ENCODE measurements around the gene U2AF1L4.

U2AF1L4 gene, protein sequence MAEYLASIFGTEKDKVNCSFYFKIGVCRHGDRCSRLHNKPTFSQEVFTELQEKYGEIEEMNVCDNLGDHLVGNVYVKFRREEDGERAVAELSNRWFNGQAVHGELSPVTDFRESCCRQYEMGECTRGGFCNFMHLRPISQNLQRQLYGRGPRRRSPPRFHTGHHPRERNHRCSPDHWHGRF

DNA sequence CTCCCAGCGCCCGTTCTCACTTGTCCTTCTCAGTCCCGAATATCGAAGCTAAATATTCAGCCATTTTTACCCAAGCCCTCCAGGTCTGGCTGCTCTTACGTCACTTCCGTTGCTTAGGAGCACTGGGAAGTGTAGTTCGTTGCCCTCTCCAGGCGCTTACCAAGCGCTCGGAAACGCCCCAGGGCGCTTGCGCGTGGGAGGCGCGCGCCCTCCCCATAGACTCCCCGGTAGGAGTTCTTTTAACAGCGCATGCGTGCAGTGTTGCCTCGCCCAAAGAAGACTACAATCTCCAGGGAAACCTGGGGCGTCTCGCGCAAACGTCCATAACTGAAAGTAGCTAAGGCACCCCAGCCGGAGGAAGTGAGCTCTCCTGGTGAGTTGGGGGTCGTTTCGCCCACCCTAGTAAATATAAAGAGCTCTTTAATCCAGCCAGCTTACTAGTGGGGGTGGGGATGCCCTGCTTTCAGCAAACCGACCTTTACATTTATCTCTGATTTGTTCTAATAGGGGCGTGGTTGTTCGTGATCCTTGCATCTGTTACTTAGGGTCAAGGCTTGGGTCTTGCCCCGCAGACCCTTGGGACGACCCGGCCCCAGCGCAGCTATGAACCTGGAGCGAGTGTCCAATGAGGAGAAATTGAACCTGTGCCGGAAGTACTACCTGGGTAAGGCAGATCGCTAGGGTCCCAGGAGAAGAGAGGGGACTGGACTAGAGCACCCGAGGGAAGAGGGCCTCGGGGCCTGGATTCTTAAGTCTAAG is at the start of gene U2AF1L4, which contains the start of gene PSENEN:
U2AF1L4 (minus strand) TSS at position 91 of the 759 bp plus-strand sequence; CDS start at position 64, 27 bp downstream.
PSENEN (plus strand) TSS at position 324 of the 759 bp plus-strand sequence; CDS start at position 604, 280 bp downstream.
- peak; percentile 96 for DNase-seq (ENCODE audit: low spot score)

DNA sequence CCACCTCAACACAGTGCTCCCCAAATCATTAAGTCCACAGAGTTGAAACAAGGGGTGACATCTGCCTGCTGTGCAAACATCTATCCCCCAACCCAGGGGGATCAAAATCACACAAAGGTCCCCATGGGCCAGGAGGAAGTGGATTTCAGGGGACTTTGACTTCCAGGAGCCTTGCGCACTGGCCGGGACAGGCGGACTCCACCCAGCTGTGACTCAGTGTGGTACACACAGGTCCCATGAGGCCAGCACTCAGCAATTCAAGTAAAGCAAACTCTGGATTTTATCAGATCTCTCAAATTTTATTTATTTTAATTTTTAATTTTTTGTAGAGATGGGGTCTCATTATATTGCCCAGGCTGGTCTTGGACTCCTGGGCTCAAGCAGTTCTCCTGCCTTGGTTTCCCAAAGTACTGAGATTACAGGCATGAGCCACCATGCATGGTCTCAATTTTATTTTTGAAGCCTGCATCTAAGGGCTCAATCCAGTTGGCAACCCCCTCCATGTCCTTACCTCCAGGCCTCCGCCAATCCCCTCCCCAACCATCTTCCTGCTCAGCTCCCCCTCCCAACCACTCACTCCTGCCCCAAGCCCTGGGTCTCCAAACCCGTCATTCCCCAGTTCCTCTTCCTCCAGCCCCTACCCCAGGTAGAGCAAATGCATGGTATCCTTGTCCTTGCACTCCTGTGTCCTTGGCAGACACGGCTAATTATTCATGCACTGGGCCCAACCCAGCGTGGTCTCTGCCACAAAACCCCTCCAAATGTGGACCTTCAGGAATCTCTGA is 48.4 kb upstream of the U2AF1L4 start:
- peak; percentile 79 for DNase-seq (ENCODE audit: low spot score)

DNA sequence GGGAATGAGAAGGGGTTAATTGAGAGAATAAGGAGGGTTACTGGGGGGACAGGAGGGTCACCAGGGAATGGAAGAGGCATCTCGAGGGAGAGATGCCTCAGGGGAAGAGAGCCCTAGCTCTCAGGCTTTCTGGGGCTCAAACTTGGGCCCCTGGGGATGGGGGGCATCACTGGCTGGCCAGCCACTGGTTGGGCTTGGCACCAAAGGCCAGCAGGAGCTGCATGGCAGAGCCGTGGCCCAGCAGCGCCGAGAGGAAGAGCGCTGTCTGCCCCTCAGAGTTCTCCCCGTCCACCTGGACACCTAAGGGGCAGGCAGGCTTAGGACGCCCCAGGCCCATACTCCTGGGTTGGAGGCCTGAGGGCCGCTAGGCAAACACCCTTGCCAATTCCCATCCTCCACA is 47.7 kb upstream of the U2AF1L4 start:
- DNase-seq (ENCODE audit: low spot score): no peak

DNA sequence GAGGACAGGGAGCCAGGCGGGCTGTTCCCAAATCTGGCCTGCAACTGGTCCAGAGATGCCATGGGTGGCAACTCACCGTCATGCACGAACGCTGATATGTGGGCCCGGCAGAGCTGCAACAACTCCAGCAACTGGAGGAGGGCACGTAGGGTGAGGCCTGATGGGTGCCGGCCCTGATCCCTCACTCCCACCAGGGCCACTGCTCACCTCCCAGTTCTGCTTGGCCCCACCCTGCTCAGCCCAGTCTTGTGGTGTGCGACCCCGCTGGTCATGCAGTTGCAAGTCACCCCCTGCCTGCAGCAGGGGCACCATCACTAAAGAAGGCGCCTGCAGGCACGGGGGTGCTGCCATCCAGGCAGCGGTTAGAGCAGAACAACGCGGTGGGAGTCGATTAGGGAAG is 47.1 kb upstream of the U2AF1L4 start:
- DNase-seq (ENCODE audit: low spot score): no peak

DNA sequence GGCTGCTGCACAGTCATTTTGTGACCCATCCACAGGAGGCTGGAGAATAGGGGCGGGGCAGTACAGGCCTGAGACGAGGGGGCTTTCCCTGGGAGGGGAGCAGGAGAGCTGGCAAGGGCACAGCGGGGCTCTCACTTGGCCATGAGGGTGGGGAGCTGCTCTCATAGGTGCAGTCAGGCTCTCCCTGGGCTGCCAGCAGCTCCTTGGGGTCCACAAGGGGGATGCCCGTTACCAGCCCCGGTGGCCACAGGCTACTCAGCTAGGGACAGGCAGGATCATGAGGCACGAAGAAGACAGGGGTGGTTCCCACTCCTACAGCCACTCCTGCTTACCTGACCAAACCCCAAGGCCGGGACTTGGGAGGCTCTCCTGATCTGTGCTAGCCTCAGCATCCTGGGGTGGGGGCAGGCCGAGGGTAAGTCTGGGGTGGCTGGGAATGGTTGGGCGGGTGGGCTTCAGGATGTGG is 46.6 kb upstream of the U2AF1L4 start:
- no peak for DNase-seq (ENCODE audit: low spot score)

DNA sequence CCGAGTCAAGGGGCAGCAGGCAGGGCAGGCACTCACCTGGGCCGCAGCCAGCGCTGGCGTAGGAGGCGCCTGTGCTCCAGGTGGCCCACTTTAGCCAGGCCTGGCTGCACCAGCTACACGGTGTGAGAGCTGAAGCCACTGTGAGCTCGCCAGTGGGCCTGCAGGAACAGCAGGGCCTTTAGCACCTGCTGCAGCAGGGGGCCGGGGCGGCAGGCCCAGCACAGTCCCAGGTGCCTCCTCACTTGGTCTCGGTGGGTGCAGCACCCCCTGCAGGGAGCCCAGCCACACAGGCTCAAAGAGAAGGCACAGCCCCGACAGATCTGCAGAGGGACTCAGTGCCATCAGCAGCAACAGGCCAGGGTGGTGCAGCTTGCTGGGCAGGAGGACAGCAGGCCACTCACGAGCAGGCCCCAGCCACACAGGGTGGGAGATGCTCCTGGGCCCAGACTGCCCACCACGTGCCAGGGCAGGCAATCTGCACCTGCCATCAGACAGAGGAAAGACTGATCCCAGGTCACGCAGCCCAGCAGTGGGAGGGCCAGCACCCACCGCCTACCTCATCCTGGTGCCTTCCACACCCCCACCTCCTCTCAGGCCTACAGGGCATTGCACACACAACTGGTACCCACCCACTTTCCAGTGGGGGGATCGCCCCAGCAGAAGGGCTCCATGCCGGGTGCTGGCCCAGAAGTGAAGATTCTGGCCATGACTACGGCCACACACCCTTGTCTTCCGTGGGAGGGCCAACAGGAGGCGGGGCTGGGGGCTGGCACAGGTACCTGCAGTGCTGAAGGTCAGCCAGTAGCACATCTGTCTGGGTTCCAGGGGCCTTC is 46.0 kb upstream of the U2AF1L4 start:
- DNase-seq (ENCODE audit: low spot score): no peak

DNA sequence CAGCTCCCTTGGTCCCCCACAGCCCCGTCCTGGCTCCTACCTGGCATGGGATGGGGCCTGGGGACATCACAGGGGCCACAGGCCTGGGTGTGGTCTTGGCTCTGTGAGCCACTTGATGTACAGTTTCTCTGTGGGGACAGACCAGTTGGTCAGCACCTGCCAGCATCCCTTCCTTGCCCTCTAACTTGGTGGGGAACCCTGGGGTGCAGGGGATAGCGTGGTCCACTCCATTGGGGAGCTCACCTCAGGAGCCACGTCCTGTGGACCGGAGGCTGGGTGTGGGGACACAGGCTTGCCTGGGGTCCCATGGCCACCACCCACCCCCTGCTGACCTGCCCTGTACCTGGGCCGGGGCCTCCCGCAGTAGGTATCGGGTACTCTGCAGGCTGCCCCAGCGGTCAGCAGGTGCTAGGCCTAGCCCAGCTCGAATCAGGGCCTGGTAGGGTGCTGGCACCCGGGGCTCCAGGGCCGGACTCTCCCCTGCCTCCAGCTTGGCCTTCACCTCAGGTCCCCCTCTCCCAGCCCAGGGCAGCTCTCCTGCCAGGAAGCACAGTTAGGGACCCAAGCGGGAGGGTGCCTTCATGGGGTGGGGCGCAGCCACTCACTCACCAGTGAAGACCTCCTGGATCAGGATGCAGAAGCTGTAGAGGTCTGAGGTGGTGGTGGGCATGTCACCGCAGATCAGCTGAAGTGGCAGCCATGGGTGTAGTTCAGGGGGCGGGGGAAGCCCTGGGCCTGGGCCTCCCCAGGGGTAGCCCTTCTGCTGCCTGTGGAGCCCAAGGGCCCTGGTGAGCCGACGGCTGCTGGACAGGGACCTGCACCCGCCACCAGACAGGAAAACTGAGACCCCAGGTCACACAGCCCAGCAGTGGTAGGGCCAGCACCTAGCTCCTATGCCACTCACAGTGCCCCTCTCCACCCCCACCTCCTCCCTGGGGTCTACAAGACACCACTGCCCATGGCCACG is 45.0 kb upstream of the U2AF1L4 start:
- no peak for DNase-seq (ENCODE audit: low spot score)

DNA sequence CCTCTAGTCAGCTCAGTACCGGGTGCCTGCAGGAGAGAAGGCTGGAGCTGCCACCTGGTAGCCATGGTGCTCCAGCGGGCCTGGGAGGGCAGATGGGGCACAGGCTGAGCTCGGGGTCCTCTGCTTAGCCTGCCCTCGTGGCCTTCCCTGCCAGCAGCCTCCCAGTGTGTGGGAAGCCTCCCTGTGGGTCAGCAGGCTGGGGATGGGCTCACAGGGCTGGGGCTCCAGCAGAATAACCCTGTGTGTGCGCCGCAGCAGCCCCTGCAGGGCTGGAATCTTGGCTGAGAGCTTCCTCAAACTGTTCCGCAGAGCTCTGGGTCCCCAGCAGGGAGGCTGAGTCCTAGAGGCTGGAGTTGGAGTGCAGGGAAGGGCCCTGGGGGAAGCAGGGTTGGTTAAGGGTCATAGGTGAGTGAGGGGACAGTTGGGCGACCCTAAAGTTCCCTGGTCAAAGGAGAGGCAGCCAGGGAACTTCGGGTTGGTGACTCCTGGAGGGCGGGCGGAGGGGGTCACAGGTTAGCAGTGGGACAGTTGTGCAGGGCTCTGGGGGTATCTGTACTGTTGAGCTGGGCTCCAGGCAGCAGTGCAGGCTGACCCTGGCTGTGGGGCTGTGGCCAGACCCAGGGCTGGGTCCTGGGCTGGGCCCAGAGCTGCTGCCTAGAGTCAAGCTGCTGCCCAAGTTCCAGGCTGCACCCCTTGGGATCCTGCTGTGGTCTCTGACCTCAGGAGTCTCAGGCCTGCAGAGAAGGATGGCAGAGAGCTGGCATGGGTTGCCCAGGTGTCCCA is 44.2 kb upstream of the U2AF1L4 start:
- DNase-seq (ENCODE audit: low spot score): no peak

DNA sequence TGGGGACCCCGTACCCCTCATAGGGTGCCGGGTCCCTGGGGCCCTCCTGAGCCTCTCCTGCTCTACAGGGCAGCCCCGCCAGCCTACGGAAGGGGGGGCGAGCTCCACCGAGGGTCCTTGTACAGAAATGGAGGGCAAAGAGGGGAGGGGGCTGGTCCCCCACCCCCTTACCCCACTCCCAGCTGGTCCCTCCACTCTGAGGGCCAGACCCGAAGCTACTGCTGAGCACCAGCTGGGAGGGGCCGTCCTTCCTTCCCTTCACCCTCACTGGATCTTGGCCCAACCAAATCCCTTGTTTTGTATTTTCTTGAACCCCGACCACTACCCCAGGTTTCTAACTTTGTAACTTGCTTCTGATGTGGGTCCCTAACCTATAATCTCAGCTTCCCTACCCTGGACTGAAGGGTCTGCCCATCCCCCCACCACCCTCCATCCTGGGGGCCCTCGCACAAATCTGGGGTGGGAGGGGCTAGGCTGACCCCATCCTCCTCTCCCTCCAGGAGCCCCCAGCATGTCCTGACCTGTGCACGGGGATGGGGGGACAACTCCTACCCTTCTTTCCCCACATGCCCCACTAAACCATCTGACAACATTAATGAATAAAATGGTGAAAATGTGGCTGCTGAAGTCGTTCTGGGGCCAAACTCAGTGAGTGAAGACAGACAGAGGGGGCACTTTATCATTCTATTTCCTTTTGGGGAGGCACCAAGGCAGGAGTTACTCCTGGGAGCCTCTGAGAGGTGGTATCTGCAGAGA is 43.2 kb upstream of the U2AF1L4 start:
- DNase-seq (ENCODE audit: low spot score): no peak

DNA sequence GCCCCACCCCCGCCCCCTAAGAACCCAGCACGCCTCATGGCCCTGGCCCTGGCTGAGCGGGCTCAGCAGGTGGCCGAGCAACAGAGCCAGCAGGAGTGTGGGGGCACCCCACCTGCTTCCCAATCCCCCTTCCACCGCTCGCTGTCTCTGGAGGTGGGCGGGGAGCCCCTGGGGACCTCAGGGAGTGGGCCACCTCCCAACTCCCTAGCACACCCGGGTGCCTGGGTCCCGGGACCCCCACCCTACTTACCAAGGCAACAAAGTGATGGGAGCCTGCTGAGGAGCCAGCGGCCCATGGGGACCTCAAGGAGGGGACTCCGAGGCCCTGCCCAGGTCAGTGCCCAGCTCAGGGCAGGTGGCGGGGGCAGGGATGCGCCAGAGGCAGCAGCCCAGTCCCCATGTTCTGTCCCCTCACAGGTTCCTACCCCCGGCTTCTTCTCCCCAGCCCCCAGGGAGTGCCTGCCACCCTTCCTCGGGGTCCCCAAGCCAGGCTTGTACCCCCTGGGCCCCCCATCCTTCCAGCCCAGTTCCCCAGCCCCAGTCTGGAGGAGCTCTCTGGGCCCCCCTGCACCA is 42.1 kb upstream of the U2AF1L4 start:
- DNase-seq (ENCODE audit: low spot score): no peak

DNA sequence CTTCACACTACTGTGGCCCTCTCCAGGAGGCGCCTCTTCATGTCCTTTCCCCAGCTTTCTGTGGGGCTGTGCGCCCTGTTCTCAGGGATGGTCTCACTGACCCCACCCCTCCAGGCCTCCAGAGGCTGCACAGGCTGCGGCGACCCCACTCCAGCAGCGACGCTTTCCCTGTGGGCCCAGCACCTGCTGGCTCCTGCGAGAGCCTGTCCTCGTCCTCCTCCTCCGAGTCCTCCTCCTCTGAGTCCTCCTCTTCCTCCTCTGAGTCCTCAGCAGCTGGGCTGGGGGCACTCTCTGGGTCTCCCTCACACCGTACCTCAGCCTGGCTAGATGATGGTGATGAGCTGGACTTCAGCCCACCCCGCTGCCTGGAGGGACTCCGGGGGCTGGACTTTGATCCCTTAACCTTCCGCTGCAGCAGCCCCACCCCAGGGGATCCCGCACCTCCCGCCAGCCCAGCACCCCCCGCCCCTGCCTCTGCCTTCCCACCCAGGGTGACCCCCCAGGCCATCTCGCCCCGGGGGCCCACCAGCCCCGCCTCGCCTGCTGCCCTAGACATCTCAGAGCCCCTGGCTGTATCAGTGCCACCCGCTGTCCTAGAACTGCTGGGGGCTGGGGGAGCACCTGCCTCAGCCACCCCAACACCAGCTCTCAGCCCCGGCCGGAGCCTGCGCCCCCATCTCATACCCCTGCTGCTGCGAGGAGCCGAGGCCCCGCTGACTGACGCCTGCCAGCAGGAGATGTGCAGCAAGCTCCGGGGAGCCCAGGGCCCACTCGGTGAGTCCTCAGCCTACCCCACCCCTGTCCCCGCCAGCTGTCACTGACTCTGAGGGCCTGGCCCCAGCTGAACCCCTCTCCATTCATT is 41.3 kb upstream of the U2AF1L4 start:
- no peak for DNase-seq (ENCODE audit: low spot score)

DNA sequence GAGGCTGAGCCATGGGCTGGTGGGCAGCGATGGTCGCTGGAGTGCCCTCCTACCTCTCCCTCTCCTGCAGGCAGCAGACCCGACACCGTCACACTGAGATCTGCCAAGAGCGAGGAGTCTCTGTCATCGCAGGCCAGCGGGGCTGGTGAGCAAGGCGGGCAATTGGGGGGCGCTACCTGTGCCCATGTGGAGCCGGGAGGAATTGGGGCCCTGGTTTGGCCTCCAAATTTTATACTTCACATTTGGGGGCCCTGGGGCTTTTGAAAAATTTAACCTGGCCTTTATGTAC is 40.1 kb upstream of the U2AF1L4 start:
- DNase-seq (ENCODE audit: low spot score): no peak

DNA sequence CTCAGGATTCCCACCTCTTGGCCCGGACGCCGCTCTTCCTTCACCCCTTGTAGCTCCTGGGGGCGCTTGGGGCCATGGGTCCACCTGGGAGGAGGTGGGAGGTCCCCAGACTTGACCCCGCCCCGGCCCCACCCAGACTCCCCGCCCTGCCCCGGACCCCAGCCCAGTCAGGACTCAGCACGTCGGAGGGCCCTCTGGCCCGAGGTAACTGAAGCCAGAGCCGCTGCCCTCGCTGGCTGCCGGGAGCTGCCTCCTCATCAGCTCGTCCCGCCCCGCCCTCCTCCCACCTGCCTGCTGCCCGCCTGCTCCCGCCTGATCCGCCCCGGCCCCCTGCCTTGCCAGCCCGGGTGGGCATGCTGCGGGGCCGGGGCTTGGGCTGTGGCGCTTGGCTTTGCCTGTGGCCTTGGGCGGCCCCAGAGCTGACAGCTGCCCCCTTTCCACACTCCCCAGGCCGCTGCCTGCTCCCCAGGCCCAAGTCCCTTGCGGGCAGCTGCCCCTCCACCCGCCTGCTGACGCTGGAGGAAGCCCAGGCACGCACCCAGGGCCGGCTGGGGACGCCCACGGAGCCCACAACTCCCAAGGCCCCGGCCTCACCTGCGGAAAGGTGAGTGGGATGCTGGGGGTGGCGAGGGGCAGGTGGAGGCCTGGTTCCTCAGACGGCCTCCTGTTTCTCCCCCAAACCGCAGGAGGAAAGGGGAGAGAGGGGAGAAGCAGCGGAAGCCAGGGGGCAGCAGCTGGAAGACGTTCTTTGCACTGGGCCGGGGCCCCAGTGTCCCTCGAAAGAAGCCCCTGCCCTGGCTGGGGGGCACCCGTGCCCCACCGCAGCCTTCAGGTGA is 39.5 kb upstream of the U2AF1L4 start:
- no peak for DNase-seq (ENCODE audit: low spot score)

DNA sequence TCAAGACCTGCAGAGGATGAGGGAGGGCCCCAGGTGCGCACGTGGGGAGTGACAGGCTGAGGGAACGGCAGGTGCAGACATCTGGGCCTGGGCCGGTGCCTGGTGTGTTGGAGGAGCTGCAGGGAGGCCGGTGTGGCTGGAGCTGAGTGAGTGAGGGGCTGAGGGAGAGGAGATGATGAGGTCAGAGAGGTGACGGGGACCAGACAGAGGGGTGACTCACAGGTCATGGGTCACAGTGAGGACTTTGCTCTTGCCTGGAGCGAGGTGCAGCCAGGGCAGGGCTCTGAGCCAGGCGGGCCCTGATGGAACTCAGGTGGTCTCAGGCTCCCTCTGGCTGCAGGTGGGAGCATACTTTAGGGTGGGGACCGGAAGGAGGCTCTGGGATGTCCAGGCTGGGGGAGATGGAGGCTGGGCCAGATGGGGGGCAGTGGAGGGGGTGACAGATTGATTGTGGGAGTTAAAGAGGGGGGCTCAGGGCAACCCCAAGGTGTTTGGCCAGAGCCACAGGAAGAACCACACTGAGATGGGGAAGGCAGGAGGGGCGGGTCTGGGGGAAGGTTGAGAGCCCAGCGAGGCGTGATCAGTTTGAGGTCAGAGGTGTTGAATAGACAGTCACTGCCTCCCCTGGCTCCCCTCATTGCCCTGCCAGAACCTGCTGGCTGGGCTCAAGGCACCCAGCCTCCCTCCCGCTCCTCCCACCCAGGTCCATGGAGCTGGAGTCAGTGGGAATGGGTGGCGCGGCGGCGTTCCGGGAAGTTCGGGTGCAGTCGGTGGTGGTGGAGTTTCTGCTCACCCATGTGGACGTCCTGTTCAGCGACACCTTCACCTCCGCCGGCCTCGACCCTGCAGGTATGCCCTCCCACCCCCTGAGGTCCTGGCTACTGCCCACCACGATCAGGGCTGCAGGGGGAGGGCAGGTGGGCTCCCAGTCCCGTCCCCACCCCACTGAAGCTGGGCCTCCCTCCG is 38.5 kb upstream of the U2AF1L4 start:
- DNase-seq (ENCODE audit: low spot score): no peak

DNA sequence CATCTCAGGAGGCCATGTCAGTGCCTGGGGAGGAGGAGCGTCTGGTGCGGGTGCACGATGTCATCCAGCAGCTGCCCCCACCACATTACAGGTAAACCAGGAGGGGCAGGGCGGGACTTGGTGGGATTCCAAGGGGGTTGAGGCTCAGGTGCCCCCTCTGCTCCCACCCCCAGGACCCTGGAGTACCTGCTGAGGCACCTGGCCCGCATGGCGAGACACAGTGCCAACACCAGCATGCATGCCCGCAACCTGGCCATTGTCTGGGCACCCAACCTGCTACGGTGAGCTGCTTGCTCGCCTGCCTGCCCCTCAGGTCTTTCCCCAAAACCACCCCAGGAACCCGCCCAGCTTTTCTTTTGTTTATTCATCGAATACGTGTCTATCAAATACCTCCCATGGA is 37.4 kb upstream of the U2AF1L4 start:
- DNase-seq (ENCODE audit: low spot score): no peak

DNA sequence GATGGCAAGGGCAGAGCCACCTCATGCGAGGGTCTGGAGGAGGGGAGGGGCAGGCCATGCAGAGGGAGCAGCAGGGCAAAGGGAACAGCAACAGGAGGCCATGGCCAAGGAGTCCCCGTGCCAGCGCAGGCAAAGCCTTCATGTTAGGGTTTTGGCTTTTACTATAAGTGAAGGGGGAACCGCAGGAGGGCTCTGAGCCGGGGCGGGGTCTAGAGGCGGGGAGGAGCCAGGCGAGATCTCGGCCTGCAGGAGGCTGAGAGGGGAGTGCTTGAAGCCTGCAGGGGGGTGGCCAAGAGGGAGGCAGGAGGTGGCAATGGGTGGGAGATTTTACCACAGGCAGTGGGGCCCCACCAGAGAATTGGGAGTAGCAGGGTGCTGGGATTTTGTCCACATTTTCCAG is 36.4 kb upstream of the U2AF1L4 start:
- DNase-seq (ENCODE audit: low spot score): no peak
